HepG2 (cell line): ENCODE results near the gene EIF4A3. TPM values are rescaled to one million over a fixed set of nuclear protein-coding genes. Genes with fewer than 3 reads are reported as not detected.

Experiments
- DNMT1 ChIP-seq: sonication (generic); formaldehyde crosslinking; IDR thresholded peaks from 2 replicates; pipeline ENCODE4 v1.5.1; 2020; ENCODE audit warnings: mild to moderate bottlenecking, missing genetic modification reagents
- DZIP1 ChIP-seq: sonication (generic); formaldehyde crosslinking; IDR thresholded peaks from 2 replicates; pipeline ENCODE4 v1.5.0; 2020; ENCODE audit warnings: mild to moderate bottlenecking, missing genetic modification reagents
- FLYWCH1 ChIP-seq: sonication (generic); formaldehyde crosslinking; IDR thresholded peaks from 2 replicates; pipeline ENCODE4 v1.8.1; 2023; ENCODE audit warnings: mild to moderate bottlenecking, missing genetic modification reagents
- GLI4 ChIP-seq: sonication (generic); formaldehyde crosslinking; IDR thresholded peaks from 2 replicates; pipeline ENCODE4 v1.5.1; 2020; ENCODE audit warnings: missing genetic modification reagents, mild to moderate bottlenecking, moderate library complexity, borderline replicate concordance
- HDAC1 ChIP-seq: sonication (generic); formaldehyde crosslinking; IDR thresholded peaks from 2 replicates; pipeline ENCODE4 v1.5.1; 2020; ENCODE audit warnings: mild to moderate bottlenecking, missing genetic modification reagents
- ISX ChIP-seq: sonication (generic); formaldehyde crosslinking; conservative IDR thresholded peaks from 2 replicates; pipeline ENCODE4 v1.5.0; 2020; ENCODE audit warnings: missing genetic modification reagents
- KDM5A ChIP-seq: fragments of 200-600 bp; sonication (generic); IDR thresholded peaks from 2 replicates; pipeline ENCODE4 v1.7.0; 2018; ENCODE audit warnings: antibody characterized with exemption, mild to moderate bottlenecking, low read length, borderline replicate concordance
- NFATC3 ChIP-seq: sonication (generic); formaldehyde crosslinking; IDR thresholded peaks from 2 replicates; pipeline ENCODE4 v1.5.1; 2020; ENCODE audit warnings: mild to moderate bottlenecking, missing genetic modification reagents
- REPIN1 ChIP-seq: sonication (generic); formaldehyde crosslinking; IDR thresholded peaks from 2 replicates; pipeline ENCODE4 v1.8.0; 2022; ENCODE audit warnings: missing genetic modification reagents, low read depth, mild to moderate bottlenecking, borderline replicate concordance
- SMYD3 ChIP-seq: sonication (generic); formaldehyde crosslinking; IDR thresholded peaks from 2 replicates; pipeline ENCODE4 v1.8.1; 2023; ENCODE audit warnings: mild to moderate bottlenecking, missing genetic modification reagents
- SRY ChIP-seq: sonication (generic); formaldehyde crosslinking; IDR thresholded peaks from 2 replicates; pipeline ENCODE4 v1.8.0; 2022; ENCODE audit warnings: mild to moderate bottlenecking, missing genetic modification reagents
- STAT5B ChIP-seq: sonication (generic); formaldehyde crosslinking; IDR thresholded peaks from 2 replicates; pipeline ENCODE4 v1.4.0; 2020; ENCODE audit warnings: missing genetic modification reagents
- YEATS2 ChIP-seq: sonication (generic); formaldehyde crosslinking; IDR thresholded peaks from 2 replicates; pipeline ENCODE4 v1.4.0; 2020; ENCODE audit warnings: missing genetic modification reagents, borderline replicate concordance
- ZFP36 ChIP-seq: fragments of 150-350 bp; IDR thresholded peaks from 2 replicates; pipeline ENCODE4 v1.6.1; 2018; ENCODE audit warnings: borderline replicate concordance, low read length, low read depth; ENCODE audit not compliant: partially characterized antibody
- ZMYM4 ChIP-seq: sonication (generic); formaldehyde crosslinking; IDR thresholded peaks from 2 replicates; pipeline ENCODE4 v1.8.1; 2023; ENCODE audit warnings: mild to moderate bottlenecking, missing genetic modification reagents
- ZNF556 ChIP-seq: sonication (generic); formaldehyde crosslinking; IDR thresholded peaks from 2 replicates; pipeline ENCODE4 v1.4.0; 2020; ENCODE audit warnings: mild to moderate bottlenecking, missing genetic modification reagents, borderline replicate concordance
- ZNF878 ChIP-seq: sonication (generic); formaldehyde crosslinking; IDR thresholded peaks from 2 replicates; pipeline ENCODE4 v1.8.1; 2023; ENCODE audit warnings: mild to moderate bottlenecking, missing genetic modification reagents, moderate library complexity
- ZSCAN25 ChIP-seq: sonication (generic); formaldehyde crosslinking; IDR thresholded peaks from 2 replicates; pipeline ENCODE4 v1.8.0; 2022; ENCODE audit warnings: mild to moderate bottlenecking, missing genetic modification reagents
- polyA plus RNA-seq, 8 experiments: library from polyadenylated mRNA; depleted of rRNA in 3 of 8; stranded (reverse) in 7 of 8; unstranded in 1 of 8; fragments of >200 nt; fragmentation: Illumina TruSeq in 4 of 8; extraction: Trizol in 4 of 8; gene quantifications; 2 replicates each; pipeline versions ENCODE4 v1.2.1 to v1.2.3, GENCODE V29; 2011 to 2016; ENCODE audit warnings: low read depth in 4 of 8, missing spikeins in 1 of 8, mixed read lengths in 1 of 8; ENCODE audit not compliant: insufficient read depth in 1 of 8
- total RNA-seq, 5 experiments: library from RNA; depleted of rRNA; stranded (reverse); fragments of >200 nt; fragmentation: Illumina TruSeq; extraction: Trizol; gene quantifications; 2 replicates each; pipeline ENCODE4 v1.2.3, GENCODE V29; 2016; ENCODE audit warnings: low read depth in 1 of 5
- TF ChIP-seq, protein P1 (sequence below): sonication (generic); formaldehyde crosslinking; IDR thresholded peaks from 2 replicates; pipeline ENCODE4 v1.4.0; 2020; ENCODE audit warnings: mild to moderate bottlenecking, missing genetic modification reagents, borderline replicate concordance
- TF ChIP-seq, protein P2 (sequence below): sonication (generic); formaldehyde crosslinking; IDR thresholded peaks from 2 replicates; pipeline ENCODE4 v1.4.0; 2020; ENCODE audit warnings: low read depth, missing genetic modification reagents
- TF ChIP-seq, protein P3 (sequence below): sonication (generic); formaldehyde crosslinking; IDR thresholded peaks from 2 replicates; pipeline ENCODE4 v1.8.1; 2023; ENCODE audit warnings: mild to moderate bottlenecking, missing genetic modification reagents, borderline replicate concordance

EIF4A3 gene
- total and polyA plus RNA-seq, 2 of the 13 experiments (the other 11 are each of a cell fraction or from before 2014, with no cell fraction given): 145 to 187 TPM

GRCh38 chr17:80124351-80124981, 22.5 kb downstream of the EIF4A3 start (continued):
- TF ChIP-seq DNMT1 (CRISPR knock-in tag): peak; percentile 69; the same call in 1 of the 2 replicates
- TF ChIP-seq REPIN1 (CRISPR knock-in tag): no peak
- TF ChIP-seq FLYWCH1: no peak
- TF ChIP-seq, protein P1, sequence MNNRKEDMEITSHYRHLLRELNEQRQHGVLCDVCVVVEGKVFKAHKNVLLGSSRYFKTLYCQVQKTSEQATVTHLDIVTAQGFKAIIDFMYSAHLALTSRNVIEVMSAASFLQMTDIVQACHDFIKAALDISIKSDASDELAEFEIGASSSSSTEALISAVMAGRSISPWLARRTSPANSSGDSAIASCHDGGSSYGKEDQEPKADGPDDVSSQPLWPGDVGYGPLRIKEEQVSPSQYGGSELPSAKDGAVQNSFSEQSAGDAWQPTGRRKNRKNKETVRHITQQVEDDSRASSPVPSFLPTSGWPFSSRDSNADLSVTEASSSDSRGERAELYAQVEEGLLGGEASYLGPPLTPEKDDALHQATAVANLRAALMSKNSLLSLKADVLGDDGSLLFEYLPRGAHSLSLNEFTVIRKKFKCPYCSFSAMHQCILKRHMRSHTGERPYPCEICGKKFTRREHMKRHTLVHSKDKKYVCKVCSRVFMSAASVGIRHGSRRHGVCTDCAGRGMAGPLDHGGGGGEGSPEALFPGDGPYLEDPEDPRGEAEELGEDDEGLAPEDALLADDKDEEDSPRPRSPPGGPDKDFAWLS (CRISPR knock-in tag): no peak
- TF ChIP-seq SMYD3 (CRISPR knock-in tag): no peak
- no peak; the same call in 1 of the 2 replicates for TF ChIP-seq DZIP1
- TF ChIP-seq NFATC3 (CRISPR knock-in tag): no peak; the same call in 1 of the 2 replicates
- TF ChIP-seq HDAC1 (CRISPR knock-in tag): 0 out of 2 replicates have a peak, but pooled peaks have one; percentile 34
- TF ChIP-seq ZNF556 (CRISPR knock-in tag): 0 out of 2 replicates have a peak, but pooled peaks have one; percentile 33
- no peak for TF ChIP-seq SRY (CRISPR knock-in tag)
- no peak for TF ChIP-seq ISX (CRISPR knock-in tag)
- TF ChIP-seq, protein P2, sequence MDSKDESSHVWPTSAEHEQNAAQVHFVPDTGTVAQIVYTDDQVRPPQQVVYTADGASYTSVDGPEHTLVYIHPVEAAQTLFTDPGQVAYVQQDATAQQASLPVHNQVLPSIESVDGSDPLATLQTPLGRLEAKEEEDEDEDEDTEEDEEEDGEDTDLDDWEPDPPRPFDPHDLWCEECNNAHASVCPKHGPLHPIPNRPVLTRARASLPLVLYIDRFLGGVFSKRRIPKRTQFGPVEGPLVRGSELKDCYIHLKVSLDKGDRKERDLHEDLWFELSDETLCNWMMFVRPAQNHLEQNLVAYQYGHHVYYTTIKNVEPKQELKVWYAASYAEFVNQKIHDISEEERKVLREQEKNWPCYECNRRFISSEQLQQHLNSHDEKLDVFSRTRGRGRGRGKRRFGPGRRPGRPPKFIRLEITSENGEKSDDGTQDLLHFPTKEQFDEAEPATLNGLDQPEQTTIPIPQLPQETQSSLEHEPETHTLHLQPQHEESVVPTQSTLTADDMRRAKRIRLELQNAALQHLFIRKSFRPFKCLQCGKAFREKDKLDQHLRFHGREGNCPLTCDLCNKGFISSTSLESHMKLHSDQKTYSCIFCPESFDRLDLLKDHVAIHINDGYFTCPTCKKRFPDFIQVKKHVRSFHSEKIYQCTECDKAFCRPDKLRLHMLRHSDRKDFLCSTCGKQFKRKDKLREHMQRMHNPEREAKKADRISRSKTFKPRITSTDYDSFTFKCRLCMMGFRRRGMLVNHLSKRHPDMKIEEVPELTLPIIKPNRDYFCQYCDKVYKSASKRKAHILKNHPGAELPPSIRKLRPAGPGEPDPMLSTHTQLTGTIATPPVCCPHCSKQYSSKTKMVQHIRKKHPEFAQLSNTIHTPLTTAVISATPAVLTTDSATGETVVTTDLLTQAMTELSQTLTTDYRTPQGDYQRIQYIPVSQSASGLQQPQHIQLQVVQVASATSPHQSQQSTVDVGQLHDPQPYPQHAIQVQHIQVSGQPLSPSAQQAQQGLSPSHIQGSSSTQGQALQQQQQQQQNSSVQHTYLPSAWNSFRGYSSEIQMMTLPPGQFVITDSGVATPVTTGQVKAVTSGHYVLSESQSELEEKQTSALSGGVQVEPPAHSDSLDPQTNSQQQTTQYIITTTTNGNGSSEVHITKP (CRISPR knock-in tag): 0 out of 2 replicates have a peak, but pooled peaks have one; percentile 38
- TF ChIP-seq ZNF878 (CRISPR knock-in tag): no peak
- 0 out of 2 replicates have a peak, but pooled peaks have one; percentile 60 for TF ChIP-seq STAT5B (CRISPR knock-in tag)
- TF ChIP-seq ZFP36: no peak
- 0 out of 2 replicates have a peak, but pooled peaks have one; percentile 23 for TF ChIP-seq GLI4 (CRISPR knock-in tag)
- peak; percentile 54 for TF ChIP-seq ZMYM4 (CRISPR knock-in tag)
- no peak for TF ChIP-seq ZSCAN25 (CRISPR knock-in tag)
- TF ChIP-seq, protein P3, sequence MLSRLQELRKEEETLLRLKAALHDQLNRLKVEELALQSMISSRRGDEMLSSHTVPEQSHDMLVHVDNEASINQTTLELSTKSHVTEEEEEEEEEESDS (CRISPR knock-in tag): no peak
- TF ChIP-seq KDM5A: no peak
- peak; percentile 30 for TF ChIP-seq YEATS2
